OCI-LY1 (cell line): ENCODE data around the gene RHBDF2.

Experiments used
- CTCF ChIP-seq: fragments of 200-600 bp; sonication (generic), shearing (Covaris generic); IDR thresholded peaks from 2 replicates; pipeline ENCODE4 v1.5.1; 2017; ENCODE audit warnings: mild to moderate bottlenecking, antibody characterized with exemption, low read length, moderate library complexity, mixed read lengths
- EZH2 ChIP-seq: fragments of 200-600 bp; sonication (generic), shearing (Covaris generic); IDR thresholded peaks from 2 replicates; pipeline ENCODE4 v1.8.0; 2017; ENCODE audit warnings: borderline replicate concordance, mixed run types, mild to moderate bottlenecking, antibody characterized with exemption, low read length, moderate library complexity, mixed read lengths

DNA sequence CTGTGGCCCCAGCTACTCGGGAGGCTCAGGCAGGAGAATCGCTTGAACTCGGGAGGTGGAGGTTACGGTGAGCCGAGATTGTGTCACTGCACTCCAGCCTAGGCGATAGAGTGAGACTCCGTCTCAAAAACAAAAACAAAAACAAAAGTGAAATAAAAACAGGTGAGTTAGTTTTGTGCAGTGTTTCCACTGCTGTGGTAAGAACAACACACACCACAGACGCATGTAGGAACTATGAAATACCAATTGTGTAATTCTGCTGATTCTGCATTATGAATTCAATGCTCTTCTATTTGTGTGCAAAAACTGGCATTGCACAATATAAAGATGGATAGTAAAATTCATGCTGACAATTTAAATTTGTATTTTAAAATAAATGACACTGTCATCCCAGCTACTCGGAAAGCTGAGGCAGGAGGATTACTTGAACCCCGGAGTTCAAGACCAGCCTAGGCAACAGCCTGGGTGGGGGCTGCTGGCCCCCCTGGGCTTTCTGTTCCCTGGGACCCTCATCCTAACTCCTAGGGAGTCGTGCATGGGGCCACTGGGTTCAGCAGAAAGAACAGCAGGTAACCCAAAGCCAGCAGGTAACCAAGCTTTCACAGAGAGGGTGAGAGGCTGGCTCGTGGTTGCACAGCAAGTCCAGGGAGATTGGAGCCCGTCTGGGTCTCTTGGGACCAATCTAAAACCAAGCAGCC, 10.6 kb upstream of the RHBDF2 start:
- TF ChIP-seq CTCF (no peak), EZH2 (no peak)
